ENCODE measurements around the gene LCP1. TPM values are rescaled to one million over a fixed set of nuclear protein-coding genes. Genes with fewer than 3 reads are reported as not detected.

LCP1 gene
- total and polyA plus RNA-seq, 5 donors, result 3.2 to 33.0 (median 22.9) TPM

DNA sequence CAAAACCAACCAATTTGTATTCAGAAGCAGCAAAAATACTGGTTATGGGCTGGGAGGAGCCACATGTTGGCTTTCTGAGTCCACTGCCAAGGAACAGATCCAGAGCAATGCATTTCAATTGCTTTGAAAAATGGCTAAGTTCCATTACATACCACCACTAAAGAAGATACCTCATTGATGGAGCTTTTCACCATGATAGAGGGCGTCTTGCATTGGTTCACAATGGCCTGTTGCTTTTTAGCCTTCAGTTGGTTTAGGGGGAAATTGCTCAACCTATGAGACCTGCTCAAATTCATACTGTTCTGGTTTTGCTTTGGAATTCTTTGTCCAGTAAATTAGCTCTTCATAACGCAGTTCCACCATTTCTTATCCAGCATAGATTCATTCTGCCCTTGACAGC is 55.9 kb downstream of the LCP1 start:
- no peak overlapping the region for H3K4me3 ChIP-seq (ENCODE audit: low read length)
- no peak for DNase-seq
- no peak for ATAC-seq
- H3K4me1 ChIP-seq (ENCODE audit: control insufficient read depth, insufficient read depth, low read length), result no peaks in the 10 kb centered on the region
- no peaks in the 10 kb centered on the region for H3K9me3 ChIP-seq (ENCODE audit: control insufficient read depth, low read length)
- intact Hi-C loops (cut with DNase I), result loop anchor here in 1 of 4 donors (10.0 kb wide), 1 partner anchor 321 kb away; no protein-coding TSS in a partner anchor
- WGBS, result 45% methylated on average over 2 of the region's 2 CpGs
- H3K27me3 ChIP-seq (ENCODE audit: control insufficient read depth, insufficient read depth), result no peaks in the 10 kb centered on the region
- no peak overlapping the region for H3K27ac ChIP-seq (ENCODE audit: low read length)

DNA sequence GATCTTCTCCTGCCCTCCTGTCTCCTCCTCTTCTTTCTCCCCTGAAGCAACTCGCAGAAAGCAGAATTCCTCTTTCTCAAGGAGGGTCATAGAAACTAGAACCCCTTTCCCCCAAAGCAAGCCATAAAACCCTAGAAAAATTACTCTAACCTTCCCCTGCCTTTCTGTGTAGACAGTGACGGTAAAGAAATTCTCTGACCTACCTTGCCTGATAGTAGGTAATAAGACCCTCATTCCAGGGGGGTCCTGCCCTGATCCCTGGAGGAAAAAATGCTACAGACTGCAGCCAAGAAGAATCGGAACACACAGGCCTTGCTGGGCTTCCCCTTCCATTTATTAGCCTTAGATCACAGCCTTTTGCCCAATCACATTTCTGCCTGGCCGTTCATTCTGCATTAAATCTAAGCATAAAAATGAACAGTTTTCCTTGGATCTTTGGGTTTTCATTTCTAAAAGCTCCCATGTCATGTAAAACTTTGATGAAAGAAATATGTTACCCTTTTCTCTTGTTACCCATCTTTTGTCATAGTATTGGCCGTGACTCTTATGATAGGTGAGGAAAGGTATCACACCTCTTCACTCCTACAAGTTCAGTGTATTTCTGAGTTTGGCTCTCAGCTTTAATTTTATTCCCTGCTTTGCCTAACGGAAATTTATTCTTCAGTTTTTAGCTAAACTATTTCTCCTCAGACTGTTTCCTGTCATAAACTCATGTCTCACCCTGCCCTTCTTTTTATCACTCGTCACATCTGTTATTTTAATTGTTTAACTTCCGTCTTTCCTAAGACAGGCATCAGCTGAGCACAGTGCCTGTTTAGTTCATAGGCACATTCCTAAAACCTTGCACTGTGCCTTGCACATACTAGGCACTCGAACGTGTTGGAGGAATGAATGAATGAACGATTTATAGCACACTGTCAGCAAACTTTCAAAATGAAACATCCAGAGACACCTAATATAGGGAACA is 56.7 kb downstream of the LCP1 start:
- Histone ChIP-seq H3K4me3 (ENCODE audit: low read length) (no peak overlapping the region), H3K4me1 (ENCODE audit: control insufficient read depth, insufficient read depth, low read length) (no peaks in the 10 kb centered on the region), H3K27ac (ENCODE audit: low read length) (no peak overlapping the region), H3K9me3 (ENCODE audit: control insufficient read depth, low read length) (no peaks in the 10 kb centered on the region), H3K27me3 (ENCODE audit: control insufficient read depth, insufficient read depth) (no peaks in the 10 kb centered on the region)
- DNase-seq (no peak), ATAC-seq (no peak)
- WGBS, result 52% methylated on average over 11 of the region's 11 CpGs
- intact Hi-C loops (cut with DNase I), result loop anchor here in 1 of 4 donors (10.0 kb wide), 1 partner anchor 320 kb away; no protein-coding TSS in a partner anchor

- intact Hi-C loops (cut with DNase I), result loop anchor here in 1 of 4 donors (10.0 kb wide), 1 partner anchor 320 kb away; no protein-coding TSS in a partner anchor
- DNase-seq, result peak in 2 of 3 donors; percentile 37
- H3K27me3 ChIP-seq (ENCODE audit: control insufficient read depth, insufficient read depth), result no peaks in the 10 kb centered on the region
- WGBS, result 83% methylated on average over 10 of the region's 10 CpGs
- H3K4me1 ChIP-seq (ENCODE audit: control insufficient read depth, insufficient read depth, low read length), result no peaks in the 10 kb centered on the region
- no peak overlapping the region for H3K27ac ChIP-seq (ENCODE audit: low read length)
- no peaks in the 10 kb centered on the region for H3K9me3 ChIP-seq (ENCODE audit: control insufficient read depth, low read length)
- no peak for ATAC-seq
- H3K4me3 ChIP-seq (ENCODE audit: low read length), result no peak overlapping the region
Measured at GRCh38 chr13:46124531-46124966, 57.4 kb downstream of the LCP1 start.

DNA sequence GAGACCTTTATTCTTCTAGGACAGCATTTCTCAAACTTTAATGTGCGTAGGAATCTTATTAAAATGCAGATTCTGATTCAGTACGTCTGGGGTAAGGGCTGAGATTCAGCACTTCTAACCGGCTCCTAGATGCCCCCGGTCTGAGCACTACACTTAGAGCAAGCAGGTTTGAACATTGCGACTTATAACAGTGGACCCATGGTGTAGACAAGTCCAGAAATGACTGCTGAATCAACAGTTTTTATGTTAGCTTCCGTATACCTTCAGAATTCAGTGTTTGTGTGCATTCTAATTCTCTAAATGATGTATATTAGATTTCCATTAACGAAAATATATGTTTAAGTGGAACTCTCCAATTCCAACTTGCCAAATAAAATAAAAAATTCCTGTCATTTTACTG is 59.7 kb downstream of the LCP1 start:
- H3K27ac ChIP-seq (ENCODE audit: low read length), result no peak overlapping the region
- no peaks in the 10 kb centered on the region for H3K4me1 ChIP-seq (ENCODE audit: control insufficient read depth, insufficient read depth, low read length)
- intact Hi-C loops (cut with DNase I), result loop anchor here in 1 of 4 donors (10.0 kb wide), 1 partner anchor 318 kb away; no protein-coding TSS in a partner anchor
- ATAC-seq (no peak), DNase-seq (no peak)
- H3K9me3 ChIP-seq (ENCODE audit: control insufficient read depth, low read length), result no peaks in the 10 kb centered on the region
- 90% methylated on average over 7 of the region's 7 CpGs for WGBS
- H3K4me3 ChIP-seq (ENCODE audit: low read length), result no peak overlapping the region
- no peaks in the 10 kb centered on the region for H3K27me3 ChIP-seq (ENCODE audit: control insufficient read depth, insufficient read depth)

- intact Hi-C loops (cut with DNase I), result loop anchor here in 1 of 4 donors (10.0 kb wide), 1 partner anchor 317 kb away; no protein-coding TSS in a partner anchor
- no peaks in the 10 kb centered on the region for H3K9me3 ChIP-seq (ENCODE audit: control insufficient read depth, low read length)
- H3K4me1 ChIP-seq (ENCODE audit: control insufficient read depth, insufficient read depth, low read length), result no peaks in the 10 kb centered on the region
- no peaks in the 10 kb centered on the region for H3K27me3 ChIP-seq (ENCODE audit: control insufficient read depth, insufficient read depth)
- H3K27ac ChIP-seq (ENCODE audit: low read length), result no peak overlapping the region
- DNase-seq (no peak), ATAC-seq (no peak)
- no peak overlapping the region for H3K4me3 ChIP-seq (ENCODE audit: low read length)
- 52% methylated on average over 4 of the region's 4 CpGs for WGBS
Measured at GRCh38 chr13:46121597-46122163, 60.3 kb downstream of the LCP1 start.

- Histone ChIP-seq H3K27ac (ENCODE audit: low read length) (no peak overlapping the region), H3K4me3 (ENCODE audit: low read length) (no peak overlapping the region), H3K4me1 (ENCODE audit: control insufficient read depth, insufficient read depth, low read length) (no peaks in the 10 kb centered on the region), H3K9me3 (ENCODE audit: control insufficient read depth, low read length) (no peaks in the 10 kb centered on the region), H3K27me3 (ENCODE audit: control insufficient read depth, insufficient read depth) (no peaks in the 10 kb centered on the region)
- 75% methylated on average over 2 of the region's 2 CpGs for WGBS
- DNase-seq (no peak), ATAC-seq (no peak)
- intact Hi-C loops (cut with DNase I), result loop anchor here in 1 of 4 donors (10.0 kb wide), 1 partner anchor 316 kb away; no protein-coding TSS in a partner anchor
Measured at GRCh38 chr13:46121033-46121432, 60.9 kb downstream of the LCP1 start.

DNA sequence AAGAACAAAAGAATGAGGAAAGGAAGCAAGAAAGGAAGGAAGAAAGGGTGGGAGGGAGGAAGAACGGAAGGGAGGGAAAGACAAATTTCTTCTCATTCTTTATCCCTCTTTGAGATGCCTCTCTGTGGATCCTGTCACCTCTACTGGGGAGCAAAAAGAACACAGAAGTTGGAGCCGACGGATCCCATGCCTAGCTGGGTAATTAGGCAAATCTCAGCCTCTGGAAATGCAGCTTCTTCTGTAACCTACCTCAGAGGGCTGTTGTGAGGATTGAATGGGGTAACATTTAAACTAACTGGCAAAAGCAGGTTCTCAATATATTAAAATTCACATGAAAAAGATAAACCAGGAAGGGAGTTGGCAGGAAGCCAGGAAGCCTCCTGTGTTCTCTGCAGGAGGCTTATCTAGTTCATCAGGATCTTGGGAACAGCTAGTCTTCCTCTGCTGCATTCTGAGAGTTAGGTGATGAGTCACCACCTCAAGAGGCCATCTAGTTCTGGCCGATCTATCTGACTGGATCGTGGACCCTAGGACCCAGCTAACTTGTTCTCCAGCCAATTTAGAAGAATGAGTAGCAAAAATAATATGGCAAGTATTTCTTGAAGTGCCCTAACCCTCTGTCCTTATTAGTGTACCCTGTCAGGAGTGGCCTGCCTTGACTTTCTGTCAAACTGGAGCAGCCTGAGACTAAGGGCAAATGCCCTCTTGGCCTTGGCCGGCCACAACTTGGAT is 61.9 kb downstream of the LCP1 start:
- H3K27me3 ChIP-seq (ENCODE audit: control insufficient read depth, insufficient read depth), result no peaks in the 10 kb centered on the region
- 45% methylated on average over 6 of the region's 6 CpGs for WGBS
- peak in 1 of 2 donors; percentile 51 for ATAC-seq
- no peaks in the 10 kb centered on the region for H3K4me1 ChIP-seq (ENCODE audit: control insufficient read depth, insufficient read depth, low read length)
- H3K9me3 ChIP-seq (ENCODE audit: control insufficient read depth, low read length), result no peaks in the 10 kb centered on the region
- intact Hi-C loops (cut with DNase I), result loop anchor here in 1 of 4 donors (10.0 kb wide), 1 partner anchor 315 kb away; no protein-coding TSS in a partner anchor
- peak in 1 of 3 donors; percentile 42 for DNase-seq
- H3K4me3 ChIP-seq (ENCODE audit: low read length), result no peak overlapping the region
- no peak overlapping the region for H3K27ac ChIP-seq (ENCODE audit: low read length)

DNA sequence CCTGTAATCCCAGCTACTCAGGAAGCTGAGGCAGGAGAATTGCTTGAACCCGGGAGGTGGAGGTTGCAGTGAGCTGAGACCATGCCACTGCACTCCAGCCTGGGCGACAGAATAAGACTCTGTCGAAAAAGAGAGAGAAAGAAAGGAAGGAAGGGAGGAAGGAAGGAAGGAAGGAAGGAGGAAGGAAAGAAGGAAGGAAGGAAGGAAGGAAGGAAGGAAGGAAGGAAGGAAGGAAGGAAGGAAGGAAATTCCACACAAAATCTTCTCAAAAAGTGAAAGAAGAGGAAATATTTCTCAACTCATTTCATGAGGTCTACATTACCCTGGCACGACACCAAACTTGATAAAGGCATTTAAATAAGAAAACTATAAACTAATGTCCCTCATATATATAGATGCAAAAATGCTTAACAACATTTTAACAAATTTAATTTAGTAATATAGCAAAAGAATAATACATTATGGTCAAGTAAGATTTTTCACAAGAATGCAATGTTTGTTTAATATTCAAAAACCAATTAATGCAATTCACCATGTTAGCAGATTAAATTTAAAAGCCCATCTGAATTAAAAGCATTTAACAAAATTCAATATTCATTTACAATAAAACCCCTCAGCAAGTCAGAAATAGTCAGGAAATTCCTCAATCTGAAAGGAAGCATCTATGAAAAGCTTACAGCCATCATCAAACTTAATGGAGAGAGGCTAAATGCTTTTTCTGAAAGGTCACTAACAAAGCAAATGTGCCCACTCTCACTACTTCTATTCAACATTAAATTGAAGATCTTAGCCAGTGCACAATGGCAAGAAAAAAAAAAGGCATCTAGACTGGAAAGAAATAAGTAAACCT is 65.1 kb downstream of the LCP1 start:
- intact Hi-C loops (cut with DNase I), result no loop called here
- DNase-seq (no peak), ATAC-seq (no peak)
- 85% methylated on average over 4 of the region's 4 CpGs for WGBS
- Histone ChIP-seq H3K27ac (ENCODE audit: low read length) (no peak overlapping the region), H3K27me3 (ENCODE audit: control insufficient read depth, insufficient read depth) (no peaks in the 10 kb centered on the region), H3K4me3 (ENCODE audit: low read length) (no peak overlapping the region), H3K4me1 (ENCODE audit: control insufficient read depth, insufficient read depth, low read length) (no peaks in the 10 kb centered on the region), H3K9me3 (ENCODE audit: control insufficient read depth, low read length) (no peaks in the 10 kb centered on the region)

- no peak overlapping the region for H3K27ac ChIP-seq (ENCODE audit: low read length)
- H3K4me3 ChIP-seq (ENCODE audit: low read length), result no peak overlapping the region
- no peak for DNase-seq
- intact Hi-C loops (cut with DNase I), result no loop called here
- no peaks in the 10 kb centered on the region for H3K9me3 ChIP-seq (ENCODE audit: control insufficient read depth, low read length)
- no peaks in the 10 kb centered on the region for H3K27me3 ChIP-seq (ENCODE audit: control insufficient read depth, insufficient read depth)
- no peaks in the 10 kb centered on the region for H3K4me1 ChIP-seq (ENCODE audit: control insufficient read depth, insufficient read depth, low read length)
- 74% methylated on average over 9 of the region's 9 CpGs for WGBS
- no peak for ATAC-seq
Measured at GRCh38 chr13:46114613-46115012, 67.4 kb downstream of the LCP1 start.

GRCh38 chr13:46113596-46113995 is 68.4 kb downstream of the LCP1 start:
- H3K27ac ChIP-seq (ENCODE audit: low read length), result no peak overlapping the region
- no peaks in the 10 kb centered on the region for H3K4me1 ChIP-seq (ENCODE audit: control insufficient read depth, insufficient read depth, low read length)
- WGBS, result 71% methylated on average over 2 of the region's 2 CpGs
- no peaks in the 10 kb centered on the region for H3K9me3 ChIP-seq (ENCODE audit: control insufficient read depth, low read length)
- DNase-seq (no peak), ATAC-seq (no peak)
- H3K27me3 ChIP-seq (ENCODE audit: control insufficient read depth, insufficient read depth), result no peaks in the 10 kb centered on the region
- intact Hi-C loops (cut with DNase I), result no loop called here
- H3K4me3 ChIP-seq (ENCODE audit: low read length), result no peak overlapping the region

Data from right cardiac atrium (tissue), 5 donors.